H1 (cell line): ENCODE measurements around the gene LDHAL6A. TPM values are rescaled to one million over a fixed set of nuclear protein-coding genes. Genes with fewer than 3 reads are reported as not detected.

Experiments used
- CTCF ChIA-PET: fragments of 300-600 bp; sonication (Branson Sonifier 250); formaldehyde crosslinking; loops from one replicate; lab custom pipeline; 2021; ENCODE audit not compliant: partially characterized antibody; lab: Charles Lee
- POLR2A ChIA-PET: fragments of 300-600 bp; sonication (Branson Sonifier 250); formaldehyde crosslinking; loops from one replicate; lab custom pipeline; 2021; ENCODE audit warnings: inconsistent platforms; ENCODE audit not compliant: partially characterized antibody; lab: Charles Lee
- DNase-seq, 2 experiments: peaks; one replicate each; pipeline versions ENCODE4 v3.0.0 to v3.0.0-alpha.2; 2010 to 2022; ENCODE audit warnings: low spot score in 2 of 2, low read depth in 1 of 2, mixed read lengths in 1 of 2
- FAIRE-seq: peaks from 2 replicates; lab custom pipeline; 2011; peaks lifted over from hg19 to GRCh38; lab: Jason Lieb, UNC
- H2AFZ ChIP-seq: 2 replicates; pipeline ENCODE4 v1.8.1; 2012; ENCODE audit warnings: low read length, inconsistent platforms
- H2AK5ac ChIP-seq: 2 replicates; pipeline ENCODE4 v1.6.1; 2013; ENCODE audit warnings: low read depth, low read length
- H2BK120ac ChIP-seq: replicated peaks from 2 replicates; pipeline ENCODE3; 2013; ENCODE audit warnings: low read depth, low read length, inconsistent platforms
- H2BK12ac ChIP-seq: 2 replicates; pipeline ENCODE4 v1.6.1; 2013; ENCODE audit warnings: low read depth, low read length
- H2BK15ac ChIP-seq: 2 replicates; pipeline ENCODE4 v1.6.1; 2013; ENCODE audit warnings: low read length
- H2BK20ac ChIP-seq: 2 replicates; pipeline ENCODE4 v1.6.1; 2013; ENCODE audit warnings: low read length
- H2BK5ac ChIP-seq: 2 replicates; pipeline ENCODE4 v1.6.1; 2013; ENCODE audit warnings: low read depth, low read length
- H3K14ac ChIP-seq: 2 replicates; pipeline ENCODE4 v1.6.1; 2013; ENCODE audit warnings: inconsistent platforms; ENCODE audit not compliant: insufficient read length
- H3K18ac ChIP-seq: 2 replicates; pipeline ENCODE4 v1.6.1; 2013; ENCODE audit warnings: low read length; ENCODE audit errors: extremely low read depth
- H3K23ac ChIP-seq: 2 replicates; pipeline ENCODE4 v1.6.1; 2013; ENCODE audit warnings: inconsistent platforms; ENCODE audit not compliant: insufficient read length
- H3K23me2 ChIP-seq: 2 replicates; pipeline ENCODE4 v1.6.1; 2013; ENCODE audit warnings: low read depth, low read length
- H3K27ac ChIP-seq: 2 replicates; pipeline ENCODE4 v1.6.1; 2011; ENCODE audit warnings: low read depth, low read length, inconsistent platforms
- H3K27me3 ChIP-seq, 4 experiments: replicated peaks in 1 of 4; 1 replicate in 1 of 4; 2 replicates in 3 of 4; pipeline versions ENCODE4 v1.6.1 to v1.8.1; 2011 to 2013; ENCODE audit warnings: low read length in 3 of 4, mild to moderate bottlenecking in 3 of 4, inconsistent platforms in 2 of 4, mixed read lengths in 2 of 4, moderate library complexity in 1 of 4; ENCODE audit not compliant: control insufficient read depth in 3 of 4, insufficient read depth in 3 of 4; ENCODE audit errors: extremely low read depth in 1 of 4
- H3K36me3 ChIP-seq, 4 experiments: 2 replicates each; pipeline versions ENCODE4 v1.6.1 to v1.8.1; 2011 to 2013; ENCODE audit warnings: mild to moderate bottlenecking in 4 of 4, low read length in 3 of 4, moderate library complexity in 2 of 4, control low read depth in 1 of 4, inconsistent platforms in 1 of 4; ENCODE audit not compliant: insufficient read depth in 4 of 4, control insufficient read depth in 2 of 4
- H3K4ac ChIP-seq: replicated peaks from 2 replicates; pipeline ENCODE3; 2013; ENCODE audit warnings: low read length, low read depth, mixed read lengths, inconsistent platforms; ENCODE audit not compliant: insufficient read length
- H3K4me1 ChIP-seq, 4 experiments: replicated peaks in 1 of 4; 1 replicate in 1 of 4; 2 replicates in 3 of 4; pipeline versions ENCODE4 v1.6.1 to v1.8.1; 2011 to 2013; ENCODE audit warnings: low read length in 3 of 4, inconsistent platforms in 2 of 4, mixed read lengths in 1 of 4; ENCODE audit not compliant: insufficient read depth in 4 of 4, control insufficient read depth in 3 of 4
- H3K4me2 ChIP-seq, 2 experiments: 2 replicates each; pipeline versions ENCODE4 v1.6.1 to v1.8.1; 2011 to 2013; ENCODE audit warnings: low read depth in 2 of 2, low read length in 2 of 2, control low read depth in 1 of 2, inconsistent platforms in 1 of 2, mild to moderate bottlenecking in 1 of 2; ENCODE audit not compliant: insufficient read depth in 1 of 2
- H3K4me3 ChIP-seq, 4 experiments: fragments of 200-600, 300-600 bp in 1 of 4; sonication (generic), shearing (Covaris generic), sonication (Bioruptor Twin) in 1 of 4; 2 replicates each; pipeline versions ENCODE4 v1.5.1 to v1.8.1; 2011 to 2016; ENCODE audit warnings: low read length in 4 of 4, low read depth in 3 of 4, control low read depth in 2 of 4, inconsistent platforms in 2 of 4, mild to moderate bottlenecking in 2 of 4, mixed read lengths in 1 of 4, moderate library complexity in 1 of 4; ENCODE audit not compliant: insufficient read depth in 2 of 4; ENCODE audit errors: extremely low read depth in 1 of 4
- H3K56ac ChIP-seq: replicated peaks from 2 replicates; pipeline ENCODE3; 2013; ENCODE audit warnings: low read depth, mild to moderate bottlenecking, mixed read lengths, low read length, inconsistent platforms; ENCODE audit not compliant: insufficient read length
- H3K79me1 ChIP-seq: 2 replicates; pipeline ENCODE4 v1.6.1; 2013; ENCODE audit warnings: low read depth, low read length, control low read depth
- H3K79me2 ChIP-seq, 2 experiments: 2 replicates each; pipeline versions ENCODE4 v1.6.1 to v1.8.1; 2012 to 2013; ENCODE audit warnings: low read length in 2 of 2, mild to moderate bottlenecking in 2 of 2, inconsistent platforms in 1 of 2; ENCODE audit not compliant: insufficient read depth in 2 of 2, control insufficient read depth in 1 of 2
- H3K9ac ChIP-seq, 4 experiments: replicated peaks in 1 of 4; 1 replicate in 1 of 4; 2 replicates in 3 of 4; pipeline versions ENCODE4 v1.6.1 to v1.8.1; 2011 to 2013; ENCODE audit warnings: low read depth in 3 of 4, low read length in 3 of 4, control low read depth in 2 of 4, mild to moderate bottlenecking in 2 of 4, moderate library complexity in 2 of 4, inconsistent platforms in 1 of 4; ENCODE audit errors: extremely low read depth in 1 of 4
- H3K9me3 ChIP-seq, 2 experiments: 2 replicates each; pipeline versions ENCODE4 v1.6.1 to v1.8.1; 2012 to 2013; ENCODE audit warnings: mild to moderate bottlenecking in 2 of 2, moderate library complexity in 2 of 2, control low read depth in 1 of 2, inconsistent platforms in 1 of 2, low read depth in 1 of 2, low read length in 1 of 2, mixed read lengths in 1 of 2; ENCODE audit not compliant: insufficient read depth in 2 of 2
- H4K20me1 ChIP-seq, 2 experiments: replicated peaks in 1 of 2; 2 replicates each; pipeline versions ENCODE3 to v1.8.1; 2011 to 2013; ENCODE audit warnings: inconsistent platforms in 2 of 2, low read length in 2 of 2, mild to moderate bottlenecking in 1 of 2; ENCODE audit not compliant: insufficient read depth in 2 of 2, control insufficient read depth in 1 of 2
- H4K5ac ChIP-seq: 2 replicates; pipeline ENCODE4 v1.6.1; 2013; ENCODE audit warnings: low read length, low read depth, mixed read lengths, inconsistent platforms; ENCODE audit not compliant: insufficient read length
- H4K8ac ChIP-seq: 2 replicates; pipeline ENCODE4 v1.8.0; 2013; ENCODE audit warnings: mild to moderate bottlenecking, moderate library complexity, low read length, inconsistent platforms; ENCODE audit not compliant: insufficient read depth; ENCODE audit errors: extremely low read depth
- H4K91ac ChIP-seq: replicated peaks from 2 replicates; pipeline ENCODE3; 2013; ENCODE audit warnings: low read length, mixed read lengths, inconsistent platforms; ENCODE audit not compliant: insufficient read length
- ATF2 ChIP-seq: IDR thresholded peaks from 2 replicates; pipeline ENCODE4 v1.6.1; 2012; ENCODE audit warnings: low read length, inconsistent platforms
- BACH1 ChIP-seq: IDR thresholded peaks from 2 replicates; pipeline ENCODE4 v1.6.1; 2012; ENCODE audit warnings: low read length, improper control_type of control experiment
- CTBP2 ChIP-seq: IDR thresholded peaks from 2 replicates; pipeline ENCODE4 v1.7.0; 2011; ENCODE audit warnings: borderline replicate concordance, mild to moderate bottlenecking, moderate library complexity, mixed read lengths, low read length; ENCODE audit not compliant: insufficient read depth, insufficient read length
- GABPA ChIP-seq: IDR thresholded peaks from 2 replicates; pipeline ENCODE4 v1.6.1; 2011; ENCODE audit warnings: mild to moderate bottlenecking, low read length, moderate library complexity, borderline replicate concordance; ENCODE audit not compliant: insufficient read depth
- HDAC2 ChIP-seq, 2 experiments: fragments of 300-600 bp in 1 of 2; sonication (generic) in 1 of 2; IDR thresholded peaks; 2 replicates each; pipeline ENCODE4 v1.6.1; 2011 to 2012; ENCODE audit warnings: low read depth in 2 of 2, low read length in 2 of 2, mild to moderate bottlenecking in 2 of 2, moderate library complexity in 2 of 2, borderline replicate concordance in 1 of 2, inconsistent platforms in 1 of 2
- SAP30 ChIP-seq: fragments of 300-600 bp; sonication (generic); IDR thresholded peaks from 2 replicates; pipeline ENCODE4 v1.7.1; 2012; ENCODE audit warnings: low read length, moderate library complexity, mild to moderate bottlenecking, inconsistent platforms; ENCODE audit not compliant: insufficient read depth, insufficient replicate concordance
- SIX5 ChIP-seq: IDR thresholded peaks from 2 replicates; pipeline ENCODE4 v1.6.1; 2011; ENCODE audit warnings: mild to moderate bottlenecking, low read depth, low read length
- SP1 ChIP-seq: IDR thresholded peaks from 2 replicates; pipeline ENCODE4 v1.6.1; 2011; ENCODE audit warnings: low read depth, low read length
- SP4 ChIP-seq: IDR thresholded peaks from 2 replicates; pipeline ENCODE4 v1.6.1; 2012; ENCODE audit warnings: low read length, inconsistent platforms
- TAF7 ChIP-seq: optimal IDR thresholded peaks from 2 replicates; pipeline ENCODE3; 2011; ENCODE audit warnings: low read depth, mild to moderate bottlenecking, inconsistent platforms, low read length, moderate library complexity, borderline replicate concordance
- USF2 ChIP-seq: IDR thresholded peaks from 2 replicates; pipeline ENCODE4 v1.6.1; 2011; ENCODE audit warnings: low read length, improper control_type of control experiment
- WGBS, 2 experiments: shearing (Covaris generic) in 1 of 2; methylation state at CpG; one replicate each; pipeline versions ENCODE4 v1.1.6 to v1.1.7; 2013 to 2015; ENCODE audit warnings: low lambda C conversion rate in 2 of 2, mixed read lengths in 2 of 2, inconsistent platforms in 1 of 2, low coverage in 1 of 2, missing lambda C conversion rate in 1 of 2; ENCODE audit not compliant: insufficient replicate concordance in 2 of 2, insufficient coverage in 1 of 2, insufficient read length in 1 of 2; ENCODE audit errors: extremely low coverage in 1 of 2, missing lambda C conversion rate in 1 of 2; 5-methylcytosine and 5-hydroxymethylcytosine counted together
- polyA plus RNA-seq, 7 experiments: library from polyadenylated mRNA; depleted of rRNA in 3 of 7; stranded (reverse) in 5 of 7; unstranded in 2 of 7; fragments of >200 nt in 5 of 7; fragments of 200-250 nt in 2 of 7; gene quantifications; 1 replicate in 5 of 7; 2 replicates in 1 of 7; 4 replicates in 1 of 7; pipeline versions ENCODE4 v1.2.1 to v1.2.3, GENCODE V29; 2011 to 2013; ENCODE audit warnings: missing spikeins in 2 of 7, mixed read lengths in 2 of 7
- total RNA-seq: library from RNA; stranded (reverse); fragmentation: NEBNext Ultra II Directional; extraction: Animal tissue kit (Norgen Biotek cat#: 25700); gene quantifications from 2 replicates; pipeline ENCODE4 v1.2.1, GENCODE V29; 2021

Gene LDHAL6A
- total and polyA plus RNA-seq, 2 of the 8 experiments (the other 6 are each of a cell fraction or from before 2014, with no cell fraction given): not detected

- Histone ChIP-seq H2BK15ac (no peak overlapping the region), H3K14ac (no peak overlapping the region), H3K9ac (no peak overlapping the region), H3K79me2 (no peaks in the 10 kb centered on the region), H3K79me1 (no peaks in the 10 kb centered on the region), H4K20me1 (no peaks in the 10 kb centered on the region), H2AK5ac (no peak overlapping the region), H3K9me3 (no peaks in the 10 kb centered on the region), H3K4me1 (no peaks in the 10 kb centered on the region), H3K27me3 (no peaks in the 10 kb centered on the region), H4K8ac (no peak overlapping the region), H2BK20ac (no peak overlapping the region), H3K4me2 (no peak overlapping the region), H2BK12ac (no peak overlapping the region), H4K5ac (no peak overlapping the region), H3K4ac (no peak overlapping the region), H4K91ac (no peak overlapping the region), H3K27ac (no peak overlapping the region), H3K4me3 (no peak overlapping the region), H3K36me3 (no peaks in the 10 kb centered on the region), H3K23me2 (no peaks in the 10 kb centered on the region), H3K18ac (no peak overlapping the region), H2AFZ (no peak overlapping the region), H2BK5ac (no peak overlapping the region), H2BK120ac (no peak overlapping the region), H3K23ac (no peak overlapping the region), H3K56ac (no peak overlapping the region)
- DNase-seq (no peak), FAIRE-seq (no peak)
- ChIA-PET POLR2A (no interaction called here), CTCF (interaction anchor here (1.0 kb wide), 1 partner anchor 312 kb away, joined by 3 read pairs; no protein-coding TSS in a partner anchor)
- 79% methylated on average over 4 of the region's 4 CpGs; no CpG with 5 or more reads in 1 of the 2 experiments for WGBS, 2 experiments
- TF ChIP-seq TAF7 (no peak), HDAC2 (IDR thresholded peaks at IDR 0.05; ENCODE audit: borderline replicate concordance in 1 of 2, low read depth in 2 of 2, low read length in 2 of 2) (no peak), SIX5 (no peak), SP1 (no peak), SP4 (no peak), SAP30 (no peak), BACH1 (no peak), ATF2 (no peak), CTBP2 (no peak), GABPA (no peak), USF2 (no peak)
Observed at GRCh38 chr11:18427240-18427639, 28.4 kb upstream of the LDHAL6A start.
